NB4 (cell line): Measurements from ENCODE around the gene CAMTA1.

Source experiments
- MYC ChIP-seq: IDR thresholded peaks from 2 replicates; pipeline ENCODE4 v1.6.1; 2011; ENCODE audit warnings: low read depth, low read length
- POLR2A ChIP-seq: IDR thresholded peaks from 2 replicates; pipeline ENCODE4 v1.6.1; 2011; ENCODE audit warnings: mild to moderate bottlenecking; ENCODE audit not compliant: insufficient read length; ENCODE audit errors: extremely low read depth
- TF ChIP-seq, protein P1 (sequence below): IDR thresholded peaks from one replicate; pipeline ENCODE4 v1.5.1; 2012; ENCODE audit warnings: low read depth, low read length
- TF ChIP-seq, protein P2 (sequence below): IDR thresholded peaks from 2 replicates; pipeline ENCODE4 v1.6.1; 2011; ENCODE audit warnings: low read depth, low read length

DNA sequence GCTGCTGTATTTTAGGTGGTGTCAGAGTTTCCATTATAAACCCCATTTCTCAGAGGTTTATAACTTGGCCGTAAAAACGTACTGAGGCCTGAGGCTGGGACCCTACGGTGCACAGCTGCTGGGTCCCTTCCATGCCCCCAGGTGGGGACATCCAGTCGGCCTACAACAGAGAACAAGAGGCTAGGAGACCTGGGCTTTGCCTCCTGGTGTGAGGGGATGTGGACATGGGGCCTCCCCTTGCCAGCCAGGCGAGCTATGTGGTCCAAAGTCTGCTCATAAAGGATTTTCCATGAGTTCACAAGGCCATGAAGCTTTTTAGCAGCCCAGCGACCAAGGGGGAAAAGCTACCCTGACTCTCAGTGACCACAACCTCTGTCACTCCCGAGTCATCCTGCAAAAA lies 724.3 kb downstream of the CAMTA1 start:
- TF ChIP-seq, protein P1, sequence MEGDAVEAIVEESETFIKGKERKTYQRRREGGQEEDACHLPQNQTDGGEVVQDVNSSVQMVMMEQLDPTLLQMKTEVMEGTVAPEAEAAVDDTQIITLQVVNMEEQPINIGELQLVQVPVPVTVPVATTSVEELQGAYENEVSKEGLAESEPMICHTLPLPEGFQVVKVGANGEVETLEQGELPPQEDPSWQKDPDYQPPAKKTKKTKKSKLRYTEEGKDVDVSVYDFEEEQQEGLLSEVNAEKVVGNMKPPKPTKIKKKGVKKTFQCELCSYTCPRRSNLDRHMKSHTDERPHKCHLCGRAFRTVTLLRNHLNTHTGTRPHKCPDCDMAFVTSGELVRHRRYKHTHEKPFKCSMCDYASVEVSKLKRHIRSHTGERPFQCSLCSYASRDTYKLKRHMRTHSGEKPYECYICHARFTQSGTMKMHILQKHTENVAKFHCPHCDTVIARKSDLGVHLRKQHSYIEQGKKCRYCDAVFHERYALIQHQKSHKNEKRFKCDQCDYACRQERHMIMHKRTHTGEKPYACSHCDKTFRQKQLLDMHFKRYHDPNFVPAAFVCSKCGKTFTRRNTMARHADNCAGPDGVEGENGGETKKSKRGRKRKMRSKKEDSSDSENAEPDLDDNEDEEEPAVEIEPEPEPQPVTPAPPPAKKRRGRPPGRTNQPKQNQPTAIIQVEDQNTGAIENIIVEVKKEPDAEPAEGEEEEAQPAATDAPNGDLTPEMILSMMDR = no peak
- TF ChIP-seq POLR2A = no peak
- TF ChIP-seq MYC = no peak
- TF ChIP-seq, protein P2, sequence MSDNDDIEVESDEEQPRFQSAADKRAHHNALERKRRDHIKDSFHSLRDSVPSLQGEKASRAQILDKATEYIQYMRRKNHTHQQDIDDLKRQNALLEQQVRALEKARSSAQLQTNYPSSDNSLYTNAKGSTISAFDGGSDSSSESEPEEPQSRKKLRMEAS = no peak
